IMR-90 (cell line): Measurements from ENCODE around the gene SLC35F3. TPM values are rescaled to one million over a fixed set of nuclear protein-coding genes. Genes with fewer than 3 reads are reported as not detected.

Experiments used
- ATAC-seq: fragments of 200-7000 bp; cut with Tn5 transposase; 2 replicates; pipeline ENCODE4 v1.9.1; 2020; ENCODE audit warnings: low read depth, mild to moderate bottlenecking, moderate library complexity
- BruUV-seq: library from RNA; stranded (reverse); fragments of 400-500 nt; replicated peaks from 2 replicates; lab custom pipeline; 2021; lab: Mats Ljungman, UMichigan
- CTCF ChIA-PET: fragments of 300-600 bp; formaldehyde crosslinking; extraction: SDS; loops from one replicate; lab custom pipeline; 2021; ENCODE audit warnings: antibody characterized with exemption; lab: Yijun Ruan, JAX
- POLR2A ChIA-PET: fragments of 300-600 bp; sonication (Branson Sonifier 250); formaldehyde crosslinking; loops from one replicate; lab custom pipeline; 2022; ENCODE audit warnings: antibody characterized with exemption; ENCODE audit not compliant: unreplicated experiment; lab: Charles Lee
- DNase-seq: peaks from one replicate; pipeline ENCODE4 v3.0.0; 2013
- H2AFZ ChIP-seq: replicated peaks from 2 replicates; pipeline ENCODE3; 2013; ENCODE audit warnings: low read length, mild to moderate bottlenecking; ENCODE audit not compliant: poor library complexity
- H2AK5ac ChIP-seq: 2 replicates; pipeline ENCODE4 v1.6.1; 2013; ENCODE audit warnings: low read depth, low read length, inconsistent platforms
- H2AK9ac ChIP-seq: replicated peaks from 2 replicates; pipeline ENCODE3; 2013; ENCODE audit warnings: mild to moderate bottlenecking, low read depth, low read length, moderate library complexity; ENCODE audit not compliant: poor library complexity
- H2BK120ac ChIP-seq: 2 replicates; pipeline ENCODE4 v1.6.1; 2013; ENCODE audit warnings: low read depth, low read length, inconsistent platforms
- H2BK15ac ChIP-seq: 3 replicates; pipeline ENCODE4 v1.6.1; 2013; ENCODE audit warnings: low read depth, low read length, inconsistent platforms
- H2BK20ac ChIP-seq: 2 replicates; pipeline ENCODE4 v1.6.1; 2013; ENCODE audit warnings: low read depth, mild to moderate bottlenecking, inconsistent platforms, low read length, moderate library complexity
- H2BK5ac ChIP-seq: 2 replicates; pipeline ENCODE4 v1.6.1; 2013; ENCODE audit warnings: mild to moderate bottlenecking, low read depth, low read length, inconsistent platforms; ENCODE audit not compliant: poor library complexity, severe bottlenecking
- H3K14ac ChIP-seq: replicated peaks from 2 replicates; pipeline ENCODE4 v1.6.1; 2013; ENCODE audit warnings: low read depth, low read length, inconsistent platforms
- H3K18ac ChIP-seq: 2 replicates; pipeline ENCODE4 v1.6.1; 2013; ENCODE audit warnings: low read depth, low read length, control low read depth
- H3K23ac ChIP-seq: 2 replicates; pipeline ENCODE4 v1.6.1; 2013; ENCODE audit warnings: low read depth, low read length, inconsistent platforms
- H3K27ac ChIP-seq: 2 replicates; pipeline ENCODE4 v1.5.1; 2013; ENCODE audit warnings: mild to moderate bottlenecking, control low read depth, low read length; ENCODE audit not compliant: insufficient read depth
- H3K27me3 ChIP-seq: 2 replicates; pipeline ENCODE4 v1.6.1; 2013; ENCODE audit warnings: low read length; ENCODE audit not compliant: control insufficient read depth, insufficient read depth
- H3K36me3 ChIP-seq: 2 replicates; pipeline ENCODE4 v1.6.1; 2013; ENCODE audit warnings: low read length, mixed read lengths; ENCODE audit not compliant: control insufficient read depth, insufficient read depth
- H3K4ac ChIP-seq: 2 replicates; pipeline ENCODE4 v1.6.1; 2013; ENCODE audit warnings: low read depth, low read length, inconsistent platforms
- H3K4me1 ChIP-seq: 2 replicates; pipeline ENCODE4 v1.6.1; 2013; ENCODE audit warnings: low read length, mixed read lengths; ENCODE audit not compliant: control insufficient read depth, insufficient read depth
- H3K4me2 ChIP-seq: 2 replicates; pipeline ENCODE4 v1.6.1; 2013; ENCODE audit warnings: low read depth, mild to moderate bottlenecking, control low read depth, low read length, moderate library complexity
- H3K4me3 ChIP-seq: 2 replicates; pipeline ENCODE4 v1.5.1; 2013; ENCODE audit warnings: low read depth, mild to moderate bottlenecking, control low read depth, low read length, moderate library complexity; ENCODE audit not compliant: insufficient read depth
- H3K56ac ChIP-seq: 2 replicates; pipeline ENCODE4 v1.6.1; 2013; ENCODE audit warnings: low read length, inconsistent platforms; ENCODE audit not compliant: insufficient read depth; ENCODE audit errors: extremely low read depth
- H3K79me1 ChIP-seq, 2 experiments: 2 replicates each; pipeline ENCODE4 v1.6.1; 2013; ENCODE audit warnings: low read length in 2 of 2, inconsistent platforms in 1 of 2, low read depth in 1 of 2
- H3K9ac ChIP-seq: 2 replicates; pipeline ENCODE4 v1.6.1; 2013; ENCODE audit warnings: low read depth, low read length, control low read depth
- H3K9me1 ChIP-seq: 2 replicates; pipeline ENCODE4 v1.6.1; 2013; ENCODE audit warnings: low read length, inconsistent platforms; ENCODE audit not compliant: insufficient read depth
- H3K9me3 ChIP-seq: 2 replicates; pipeline ENCODE4 v1.6.1; 2013; ENCODE audit warnings: low read length; ENCODE audit not compliant: control insufficient read depth, insufficient read depth
- H4K20me1 ChIP-seq: 2 replicates; pipeline ENCODE4 v1.6.1; 2013; ENCODE audit warnings: low read length, inconsistent platforms; ENCODE audit not compliant: insufficient read depth
- H4K5ac ChIP-seq: 2 replicates; pipeline ENCODE4 v1.6.1; 2013; ENCODE audit warnings: mild to moderate bottlenecking, low read depth, low read length, control low read depth
- H4K8ac ChIP-seq, 2 experiments: 2 replicates each; pipeline ENCODE4 v1.6.1; 2013; ENCODE audit warnings: low read depth in 2 of 2, low read length in 2 of 2, control low read depth in 1 of 2, inconsistent platforms in 1 of 2
- H4K91ac ChIP-seq: 2 replicates; pipeline ENCODE4 v1.6.1; 2013; ENCODE audit warnings: low read depth, low read length, inconsistent platforms; ENCODE audit not compliant: insufficient read depth
- BHLHE40 ChIP-seq: fragments of 150-350 bp; IDR thresholded peaks from 2 replicates; pipeline ENCODE4 v1.6.1; 2016; ENCODE audit warnings: mild to moderate bottlenecking, low read depth, low read length
- CEBPB ChIP-seq: IDR thresholded peaks from 2 replicates; pipeline ENCODE4 v1.6.1; 2012; ENCODE audit warnings: low read depth, low read length, improper control_type of control experiment
- CHD1 ChIP-seq: IDR thresholded peaks from 2 replicates; pipeline ENCODE4 v1.6.1; 2012; ENCODE audit warnings: low read depth, low read length, improper control_type of control experiment
- FOS ChIP-seq: fragments of 150-350 bp; IDR thresholded peaks from 2 replicates; pipeline ENCODE4 v1.6.1; 2016; ENCODE audit warnings: low read depth, low read length
- MAFK ChIP-seq: IDR thresholded peaks from 2 replicates; pipeline ENCODE4 v1.6.1; 2012; ENCODE audit warnings: low read depth, low read length, improper control_type of control experiment
- MAZ ChIP-seq: IDR thresholded peaks from 2 replicates; pipeline ENCODE4 v1.6.1; 2012; ENCODE audit warnings: low read depth, mild to moderate bottlenecking, low read length, improper control_type of control experiment, moderate library complexity, borderline replicate concordance
- MXI1 ChIP-seq: IDR thresholded peaks from 2 replicates; pipeline ENCODE4 v1.6.1; 2012; ENCODE audit warnings: low read depth, mild to moderate bottlenecking, low read length, moderate library complexity, borderline replicate concordance
- NFE2L2 ChIP-seq: fragments of 150-350 bp; IDR thresholded peaks from 2 replicates; pipeline ENCODE4 v1.6.1; 2016; ENCODE audit warnings: low read depth, mild to moderate bottlenecking, low read length
- POLR2A ChIP-seq: IDR thresholded peaks from 2 replicates; pipeline ENCODE4 v1.6.1; 2012; ENCODE audit warnings: mild to moderate bottlenecking, low read depth, low read length
- RAD21 ChIP-seq: IDR thresholded peaks from 2 replicates; pipeline ENCODE4 v1.6.1; 2012; ENCODE audit warnings: low read length, improper control_type of control experiment
- RCOR1 ChIP-seq: IDR thresholded peaks from 2 replicates; pipeline ENCODE4 v1.6.1; 2012; ENCODE audit warnings: mild to moderate bottlenecking, low read length, improper control_type of control experiment; ENCODE audit not compliant: insufficient replicate concordance
- RFX5 ChIP-seq: IDR thresholded peaks from 2 replicates; pipeline ENCODE4 v1.8.0; 2012; ENCODE audit warnings: low read depth, mild to moderate bottlenecking, low read length, moderate library complexity
- SMC3 ChIP-seq: fragments of 150-350 bp; IDR thresholded peaks from 2 replicates; pipeline ENCODE4 v1.6.1; 2016; ENCODE audit warnings: low read depth, mild to moderate bottlenecking, antibody characterized with exemption, low read length, moderate library complexity
- WGBS, 2 experiments: methylation state at CpG; one replicate each; pipeline versions ENCODE4 v1.1.5 to v1.1.7; 2013; ENCODE audit warnings: missing lambda C conversion rate in 2 of 2; ENCODE audit not compliant: insufficient read length in 1 of 2; ENCODE audit errors: extremely low coverage in 2 of 2; 5-methylcytosine and 5-hydroxymethylcytosine counted together
- dilution Hi-C: fragments of 300-500 bp; cut with HindIII; formaldehyde crosslinking; loops from one replicate; pipeline ENCODE4 v1.14.3; 2018; ENCODE audit warnings: low sequenced_read_pairs; ENCODE audit not compliant: unreplicated experiment
- in situ Hi-C: fragments of 300-500 bp; cut with MboI; formaldehyde crosslinking; loops from 3 replicates; pipeline ENCODE4 v1.14.3; 2019; ENCODE audit warnings: low sequenced_read_pairs, inconsistent platforms, mixed read lengths
- intact Hi-C: fragments of 100-400 bp; cut with micrococcal nuclease; formaldehyde crosslinking; loops from 2 replicates; pipeline ENCODE4 v1.10.0; 2022
- polyA plus RNA-seq, 3 experiments: library from polyadenylated mRNA; depleted of rRNA; stranded (reverse); fragments of >200 nt; gene quantifications; 2 replicates each; pipeline ENCODE4 v1.2.3, GENCODE V29; 2012; ENCODE audit warnings: low replicate concordance in 1 of 3
- total RNA-seq: library from RNA; depleted of rRNA; stranded (reverse); fragments of >200 nt; gene quantifications from 2 replicates; pipeline ENCODE4 v1.2.3, GENCODE V29; 2012
- TF ChIP-seq, protein P1 (sequence below): conservative IDR thresholded peaks from 2 replicates; pipeline ENCODE4 v1.5.1; 2012; ENCODE audit warnings: mild to moderate bottlenecking, low read depth, low read length, improper control_type of control experiment
- TF ChIP-seq, protein P2 (sequence below): fragments of 150-350 bp; IDR thresholded peaks from 2 replicates; pipeline ENCODE4 v1.6.1; 2016; ENCODE audit warnings: low read depth, mild to moderate bottlenecking, low read length, moderate library complexity, borderline replicate concordance
- TF ChIP-seq, protein P3 (sequence below): fragments of 150-350 bp; IDR thresholded peaks from 2 replicates; pipeline ENCODE4 v1.6.1; 2017; ENCODE audit warnings: mild to moderate bottlenecking, antibody characterized with exemption, low read length, low read depth

SLC35F3 gene
- total and polyA plus RNA-seq, 2 of the 4 experiments (the other 2 are of a cell fraction) = under 0.01 to 0.17 TPM

DNA sequence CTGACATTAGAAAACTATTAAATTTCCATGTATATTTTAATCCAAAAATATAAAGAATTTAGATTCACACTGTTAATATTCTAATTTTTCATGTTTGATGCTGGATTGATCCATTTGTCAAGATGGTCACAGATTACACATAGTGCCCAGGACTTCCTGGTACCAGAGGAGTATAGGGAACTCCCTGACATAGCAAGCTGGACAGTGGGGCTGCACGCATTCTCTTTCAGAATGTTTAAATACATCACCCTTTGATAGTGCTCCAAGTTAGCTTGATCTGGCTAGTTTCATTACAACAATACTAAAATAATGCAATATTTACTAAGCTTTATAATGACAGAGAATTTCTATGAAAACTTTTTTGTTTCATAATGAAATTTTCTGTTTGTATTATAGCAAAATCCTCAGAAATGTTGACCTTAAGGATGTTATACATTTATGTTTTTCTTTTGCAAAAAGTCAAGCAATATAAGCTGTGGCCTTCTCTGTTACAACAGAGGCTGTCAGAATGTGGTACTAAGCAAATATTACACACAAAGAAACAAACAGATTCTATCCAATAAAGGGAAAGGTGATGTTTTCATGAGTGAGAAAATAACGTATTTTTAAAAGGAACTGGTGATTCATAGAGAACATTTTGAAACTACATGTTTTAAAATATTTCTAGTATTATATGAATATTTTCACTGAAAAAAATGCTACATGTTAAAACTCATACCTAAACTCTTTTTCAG, 84.7 kb downstream of the SLC35F3 start:
- Histone ChIP-seq H3K4me3 (no peak overlapping the region), H2BK120ac (no peak overlapping the region), H3K27ac (no peak overlapping the region), H2AFZ (no peak overlapping the region), H3K9ac (no peak overlapping the region), H2AK5ac (no peak overlapping the region), H3K4me1 (no peaks in the 10 kb centered on the region), H3K56ac (no peak overlapping the region), H2BK20ac (no peak overlapping the region), H2BK5ac (no peak overlapping the region), H3K27me3 (no peaks in the 10 kb centered on the region), H3K9me1 (no peaks in the 10 kb centered on the region), H2AK9ac (no peak overlapping the region), H3K23ac (no peak overlapping the region), H3K9me3 (peaks cover 10% of the 10 kb centered on the region), H3K18ac (no peak overlapping the region), H4K91ac (no peak overlapping the region), H4K8ac (no peak overlapping the region), H3K14ac (no peak overlapping the region), H4K20me1 (no peaks in the 10 kb centered on the region), H3K4ac (no peak overlapping the region), H3K79me1 (no peaks in the 10 kb centered on the region), H4K5ac (no peak overlapping the region), H2BK15ac (no peak overlapping the region), H3K36me3 (no peaks in the 10 kb centered on the region), H3K4me2 (no peak overlapping the region)
- DNase-seq (no peak), ATAC-seq (no peak)
- no TSS peak for BruUV-seq
- in situ Hi-C loops (no loop called here), intact Hi-C loops (no loop called here), dilution Hi-C loops (no loop called here)
- CTCF ChIA-PET = no interaction called here
- WGBS, 2 experiments = no CpG with 5 or more reads among the region's 2 CpGs
- POLR2A ChIA-PET = no interaction called here
- TF ChIP-seq MAFK (no peak), NFE2L2 (no peak), CHD1 (no peak), RFX5 (no peak), CEBPB (no peak), BHLHE40 (no peak), SMC3 (no peak), RCOR1 (no peak), RAD21 (no peak), MXI1 (no peak), MAZ (no peak), FOS (no peak), POLR2A (no peak)
- TF ChIP-seq, protein P1, sequence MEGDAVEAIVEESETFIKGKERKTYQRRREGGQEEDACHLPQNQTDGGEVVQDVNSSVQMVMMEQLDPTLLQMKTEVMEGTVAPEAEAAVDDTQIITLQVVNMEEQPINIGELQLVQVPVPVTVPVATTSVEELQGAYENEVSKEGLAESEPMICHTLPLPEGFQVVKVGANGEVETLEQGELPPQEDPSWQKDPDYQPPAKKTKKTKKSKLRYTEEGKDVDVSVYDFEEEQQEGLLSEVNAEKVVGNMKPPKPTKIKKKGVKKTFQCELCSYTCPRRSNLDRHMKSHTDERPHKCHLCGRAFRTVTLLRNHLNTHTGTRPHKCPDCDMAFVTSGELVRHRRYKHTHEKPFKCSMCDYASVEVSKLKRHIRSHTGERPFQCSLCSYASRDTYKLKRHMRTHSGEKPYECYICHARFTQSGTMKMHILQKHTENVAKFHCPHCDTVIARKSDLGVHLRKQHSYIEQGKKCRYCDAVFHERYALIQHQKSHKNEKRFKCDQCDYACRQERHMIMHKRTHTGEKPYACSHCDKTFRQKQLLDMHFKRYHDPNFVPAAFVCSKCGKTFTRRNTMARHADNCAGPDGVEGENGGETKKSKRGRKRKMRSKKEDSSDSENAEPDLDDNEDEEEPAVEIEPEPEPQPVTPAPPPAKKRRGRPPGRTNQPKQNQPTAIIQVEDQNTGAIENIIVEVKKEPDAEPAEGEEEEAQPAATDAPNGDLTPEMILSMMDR = no peak
- TF ChIP-seq, protein P2, sequence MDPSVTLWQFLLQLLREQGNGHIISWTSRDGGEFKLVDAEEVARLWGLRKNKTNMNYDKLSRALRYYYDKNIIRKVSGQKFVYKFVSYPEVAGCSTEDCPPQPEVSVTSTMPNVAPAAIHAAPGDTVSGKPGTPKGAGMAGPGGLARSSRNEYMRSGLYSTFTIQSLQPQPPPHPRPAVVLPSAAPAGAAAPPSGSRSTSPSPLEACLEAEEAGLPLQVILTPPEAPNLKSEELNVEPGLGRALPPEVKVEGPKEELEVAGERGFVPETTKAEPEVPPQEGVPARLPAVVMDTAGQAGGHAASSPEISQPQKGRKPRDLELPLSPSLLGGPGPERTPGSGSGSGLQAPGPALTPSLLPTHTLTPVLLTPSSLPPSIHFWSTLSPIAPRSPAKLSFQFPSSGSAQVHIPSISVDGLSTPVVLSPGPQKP = no peak
- TF ChIP-seq, protein P3, sequence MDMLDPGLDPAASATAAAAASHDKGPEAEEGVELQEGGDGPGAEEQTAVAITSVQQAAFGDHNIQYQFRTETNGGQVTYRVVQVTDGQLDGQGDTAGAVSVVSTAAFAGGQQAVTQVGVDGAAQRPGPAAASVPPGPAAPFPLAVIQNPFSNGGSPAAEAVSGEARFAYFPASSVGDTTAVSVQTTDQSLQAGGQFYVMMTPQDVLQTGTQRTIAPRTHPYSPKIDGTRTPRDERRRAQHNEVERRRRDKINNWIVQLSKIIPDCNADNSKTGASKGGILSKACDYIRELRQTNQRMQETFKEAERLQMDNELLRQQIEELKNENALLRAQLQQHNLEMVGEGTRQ = no peak
